Measurements from ENCODE around the gene LMF2. TPM values are rescaled to one million over a fixed set of nuclear protein-coding genes. Genes with fewer than 3 reads are reported as not detected.

LMF2 gene
- total RNA-seq, 1 experiment from 2014 or later: 37.3 TPM

GRCh38 chr22:50548040-50548920, 40.8 kb upstream of the LMF2 start:
- Histone ChIP-seq H2AFZ (no peak overlapping the region), H3K4me1 (replicated peaks; ENCODE audit: insufficient read depth) (peaks cover 32% of the 10 kb centered on the region), H3F3A (ENCODE audit: insufficient read depth, low read depth) (peaks cover 24% of the 10 kb centered on the region), H3K27me3 (ENCODE audit: insufficient read depth, low read depth) (no peaks in the 10 kb centered on the region), H3K4me3 (no peak overlapping the region), H3K9me2 (ENCODE audit: insufficient read depth) (no peaks in the 10 kb centered on the region), H3K9me3 (ENCODE audit: insufficient read depth, low read depth) (no peaks in the 10 kb centered on the region), H3K27ac (no peak overlapping the region), H3K79me2 (ENCODE audit: low read depth) (no peaks in the 10 kb centered on the region), H3K36me3 (ENCODE audit: low read depth) (no peaks in the 10 kb centered on the region), H3K4me2 (no peak overlapping the region), H4K20me1 (ENCODE audit: insufficient read depth) (no peaks in the 10 kb centered on the region)
- ChIA-PET POLR2A (ENCODE audit: unreplicated experiment) (no interaction called here), CTCF (interaction anchor here (0.6 kb wide), 1 partner anchor 581 kb away, joined by 5 read pairs; no protein-coding TSS in a partner anchor)
- intact Hi-C loops (cut with micrococcal nuclease; ENCODE audit: unreplicated experiment): no loop called here
- no TSS peak for BruUV-seq (replicated peaks)
- no peak for TF ChIP-seq CTCF (conservative IDR thresholded peaks at IDR 0.05)
- TF ChIP-seq EZH2 (IDR thresholded peaks at IDR 0.05; ENCODE audit: low read depth): no peak
- DNase-seq: no peak

- no peak overlapping the region for H2AFZ ChIP-seq
- intact Hi-C loops (cut with micrococcal nuclease; ENCODE audit: unreplicated experiment): no loop called here
- H3K4me3 ChIP-seq: no peak overlapping the region
- H3K27me3 ChIP-seq (ENCODE audit: insufficient read depth, low read depth): no peaks in the 10 kb centered on the region
- H3K79me2 ChIP-seq (ENCODE audit: low read depth): no peaks in the 10 kb centered on the region
- H3K9me2 ChIP-seq (ENCODE audit: insufficient read depth): no peaks in the 10 kb centered on the region
- H3K27ac ChIP-seq: no peak overlapping the region
- no peak for DNase-seq
- H3F3A ChIP-seq (ENCODE audit: insufficient read depth, low read depth): peaks cover 27% of the 10 kb centered on the region
- H3K36me3 ChIP-seq (ENCODE audit: low read depth): no peaks in the 10 kb centered on the region
- ChIA-PET POLR2A (ENCODE audit: unreplicated experiment) (no interaction called here), CTCF (interaction anchor here (0.6 kb wide), 1 partner anchor 580 kb away, joined by 5 read pairs; no protein-coding TSS in a partner anchor)
- no peak for TF ChIP-seq CTCF (conservative IDR thresholded peaks at IDR 0.05)
- no peak for TF ChIP-seq EZH2 (IDR thresholded peaks at IDR 0.05; ENCODE audit: low read depth)
- no peaks in the 10 kb centered on the region for H3K9me3 ChIP-seq (ENCODE audit: insufficient read depth, low read depth)
- H4K20me1 ChIP-seq (ENCODE audit: insufficient read depth): no peaks in the 10 kb centered on the region
- BruUV-seq (replicated peaks): no TSS peak
- H3K4me1 ChIP-seq (replicated peaks; ENCODE audit: insufficient read depth): peaks cover 36% of the 10 kb centered on the region
- H3K4me2 ChIP-seq: no peak overlapping the region
Observed at GRCh38 chr22:50547263-50547985, 39.9 kb upstream of the LMF2 start.

- Histone ChIP-seq H2AFZ (no peak overlapping the region), H3K27ac (peak overlapping the region; percentile 75), H3F3A (ENCODE audit: insufficient read depth, low read depth) (peaks cover 35% of the 10 kb centered on the region), H3K36me3 (ENCODE audit: low read depth) (no peaks in the 10 kb centered on the region), H3K4me1 (replicated peaks; ENCODE audit: insufficient read depth) (peaks cover 44% of the 10 kb centered on the region), H3K27me3 (ENCODE audit: insufficient read depth, low read depth) (no peaks in the 10 kb centered on the region), H4K20me1 (ENCODE audit: insufficient read depth) (no peaks in the 10 kb centered on the region), H3K9me3 (ENCODE audit: insufficient read depth, low read depth) (no peaks in the 10 kb centered on the region), H3K4me2 (peak overlapping the region; percentile 71), H3K9me2 (ENCODE audit: insufficient read depth) (no peaks in the 10 kb centered on the region), H3K79me2 (ENCODE audit: low read depth) (no peaks in the 10 kb centered on the region), H3K4me3 (peak overlapping the region; percentile 22; the same call in 1 of the 2 replicates)
- ChIA-PET CTCF (interaction anchor here (1.4 kb wide), 1 partner anchor 16 kb away, joined by 5 read pairs; the partner anchor contains the start of gene SYCE3), POLR2A (ENCODE audit: unreplicated experiment) (no interaction called here)
- DNase-seq: peak in 1 of 2 experiments; percentile 23
- intact Hi-C loops (cut with micrococcal nuclease; ENCODE audit: unreplicated experiment): no loop called here
- TF ChIP-seq EZH2 (IDR thresholded peaks at IDR 0.05; ENCODE audit: low read depth) (no peak), CTCF (conservative IDR thresholded peaks at IDR 0.05) (no peak)
- no TSS peak for BruUV-seq (replicated peaks)
Observed at GRCh38 chr22:50546326-50547262, 39.1 kb upstream of the LMF2 start.
